ENCODE data around the gene CENPF.

- TF ChIP-seq, protein P1, sequence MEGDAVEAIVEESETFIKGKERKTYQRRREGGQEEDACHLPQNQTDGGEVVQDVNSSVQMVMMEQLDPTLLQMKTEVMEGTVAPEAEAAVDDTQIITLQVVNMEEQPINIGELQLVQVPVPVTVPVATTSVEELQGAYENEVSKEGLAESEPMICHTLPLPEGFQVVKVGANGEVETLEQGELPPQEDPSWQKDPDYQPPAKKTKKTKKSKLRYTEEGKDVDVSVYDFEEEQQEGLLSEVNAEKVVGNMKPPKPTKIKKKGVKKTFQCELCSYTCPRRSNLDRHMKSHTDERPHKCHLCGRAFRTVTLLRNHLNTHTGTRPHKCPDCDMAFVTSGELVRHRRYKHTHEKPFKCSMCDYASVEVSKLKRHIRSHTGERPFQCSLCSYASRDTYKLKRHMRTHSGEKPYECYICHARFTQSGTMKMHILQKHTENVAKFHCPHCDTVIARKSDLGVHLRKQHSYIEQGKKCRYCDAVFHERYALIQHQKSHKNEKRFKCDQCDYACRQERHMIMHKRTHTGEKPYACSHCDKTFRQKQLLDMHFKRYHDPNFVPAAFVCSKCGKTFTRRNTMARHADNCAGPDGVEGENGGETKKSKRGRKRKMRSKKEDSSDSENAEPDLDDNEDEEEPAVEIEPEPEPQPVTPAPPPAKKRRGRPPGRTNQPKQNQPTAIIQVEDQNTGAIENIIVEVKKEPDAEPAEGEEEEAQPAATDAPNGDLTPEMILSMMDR (conservative IDR thresholded peaks at IDR 0.05; ENCODE audit: low read depth in 2 of 2), result no peak
- TF ChIP-seq POLR2AphosphoS5 (IDR thresholded peaks at IDR 0.05; ENCODE audit: low read depth) (no peak), EZH2 (IDR thresholded peaks at IDR 0.05; ENCODE audit: low read depth, unreplicated experiment) (no peak), ZNF114 (CRISPR knock-in tag; IDR thresholded peaks at IDR 0.05) (no peak), CREB1 (CRISPR knock-in tag; IDR thresholded peaks at IDR 0.05; ENCODE audit: low read depth) (no peak), JUNB (IDR thresholded peaks at IDR 0.05; ENCODE audit: unreplicated experiment) (no peak), EZH2phosphoT487 (IDR thresholded peaks at IDR 0.05; ENCODE audit: unreplicated experiment) (no peak), NANOG (IDR thresholded peaks at IDR 0.05; ENCODE audit: borderline replicate concordance) (no peak), STAT1 (IDR thresholded peaks at IDR 0.05; ENCODE audit: unreplicated experiment) (no peak), ZNF462 (CRISPR knock-in tag; IDR thresholded peaks at IDR 0.05) (no peak), ZNF331 (CRISPR knock-in tag; IDR thresholded peaks at IDR 0.05; ENCODE audit: low read depth) (no peak)
- TF ChIP-seq, protein P2, sequence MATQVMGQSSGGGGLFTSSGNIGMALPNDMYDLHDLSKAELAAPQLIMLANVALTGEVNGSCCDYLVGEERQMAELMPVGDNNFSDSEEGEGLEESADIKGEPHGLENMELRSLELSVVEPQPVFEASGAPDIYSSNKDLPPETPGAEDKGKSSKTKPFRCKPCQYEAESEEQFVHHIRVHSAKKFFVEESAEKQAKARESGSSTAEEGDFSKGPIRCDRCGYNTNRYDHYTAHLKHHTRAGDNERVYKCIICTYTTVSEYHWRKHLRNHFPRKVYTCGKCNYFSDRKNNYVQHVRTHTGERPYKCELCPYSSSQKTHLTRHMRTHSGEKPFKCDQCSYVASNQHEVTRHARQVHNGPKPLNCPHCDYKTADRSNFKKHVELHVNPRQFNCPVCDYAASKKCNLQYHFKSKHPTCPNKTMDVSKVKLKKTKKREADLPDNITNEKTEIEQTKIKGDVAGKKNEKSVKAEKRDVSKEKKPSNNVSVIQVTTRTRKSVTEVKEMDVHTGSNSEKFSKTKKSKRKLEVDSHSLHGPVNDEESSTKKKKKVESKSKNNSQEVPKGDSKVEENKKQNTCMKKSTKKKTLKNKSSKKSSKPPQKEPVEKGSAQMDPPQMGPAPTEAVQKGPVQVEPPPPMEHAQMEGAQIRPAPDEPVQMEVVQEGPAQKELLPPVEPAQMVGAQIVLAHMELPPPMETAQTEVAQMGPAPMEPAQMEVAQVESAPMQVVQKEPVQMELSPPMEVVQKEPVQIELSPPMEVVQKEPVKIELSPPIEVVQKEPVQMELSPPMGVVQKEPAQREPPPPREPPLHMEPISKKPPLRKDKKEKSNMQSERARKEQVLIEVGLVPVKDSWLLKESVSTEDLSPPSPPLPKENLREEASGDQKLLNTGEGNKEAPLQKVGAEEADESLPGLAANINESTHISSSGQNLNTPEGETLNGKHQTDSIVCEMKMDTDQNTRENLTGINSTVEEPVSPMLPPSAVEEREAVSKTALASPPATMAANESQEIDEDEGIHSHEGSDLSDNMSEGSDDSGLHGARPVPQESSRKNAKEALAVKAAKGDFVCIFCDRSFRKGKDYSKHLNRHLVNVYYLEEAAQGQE (IDR thresholded peaks at IDR 0.05; ENCODE audit: unreplicated experiment), result no peak
These were observed 29.1 kb downstream of the CENPF start for GRCh38 chr1:214632091-214632490.

All from GM23338 (cell line).